Stimulated activated CD8-positive, alpha-beta memory T cell treated with anti-CD3 and anti-CD28 coated beads, Interleukin-15, amount 100 ng/mL, for 1 hour (primary cell): ENCODE measurements around the gene ARHGAP42.
"Not testable (repeated sequence)": the region's sequence is repeated elsewhere in the genome, so short reads cannot be mapped to it uniquely, and the experiment has no call there.

Experiments used
- DNase-seq: peaks from one replicate; pipeline ENCODE4 v3.0.0-alpha.2; 2020; ENCODE audit warnings: low read depth

Gene ARHGAP42

GRCh38 chr11:100870138-100870537 is 183.1 kb downstream of the ARHGAP42 start:
- DNase-seq, result no peak

- DNase-seq, result no peak
These were observed 186.1 kb downstream of the ARHGAP42 start for GRCh38 chr11:100872951-100873740.

- no peak for DNase-seq
These were observed 187.1 kb downstream of the ARHGAP42 start for GRCh38 chr11:100874203-100874602.

- no peak for DNase-seq
These were observed 188.4 kb downstream of the ARHGAP42 start for GRCh38 chr11:100875521-100875869.

- DNase-seq, result no peak
These were observed 189.9 kb downstream of the ARHGAP42 start for GRCh38 chr11:100876815-100877520.

- DNase-seq, result no peak
These were observed 191.4 kb downstream of the ARHGAP42 start for GRCh38 chr11:100878474-100878873.

- DNase-seq, result no peak
These were observed 195.9 kb downstream of the ARHGAP42 start for GRCh38 chr11:100882957-100883356.

- no peak for DNase-seq
These were observed 196.7 kb downstream of the ARHGAP42 start for GRCh38 chr11:100883830-100884229.

GRCh38 chr11:100887659-100888058 is 200.6 kb downstream of the ARHGAP42 start:
- DNase-seq, result no peak

- DNase-seq, result no peak
These were observed 201.7 kb downstream of the ARHGAP42 start for GRCh38 chr11:100888836-100889235.

GRCh38 chr11:100889758-100890157 is 202.7 kb downstream of the ARHGAP42 start:
- no peak for DNase-seq

- DNase-seq, result no peak
These were observed 203.7 kb downstream of the ARHGAP42 start for GRCh38 chr11:100890789-100891188.

GRCh38 chr11:100892886-100893285 is 205.8 kb downstream of the ARHGAP42 start:
- no peak for DNase-seq

- no peak for DNase-seq
These were observed 208.4 kb downstream of the ARHGAP42 start for GRCh38 chr11:100895449-100895848.

GRCh38 chr11:100895976-100896375 is 208.9 kb downstream of the ARHGAP42 start:
- not testable (repeated sequence) for DNase-seq

GRCh38 chr11:100901471-100901870 is 214.4 kb downstream of the ARHGAP42 start:
- not testable (repeated sequence) for DNase-seq

GRCh38 chr11:100902454-100903141 is 215.5 kb downstream of the ARHGAP42 start:
- no peak for DNase-seq

- DNase-seq, result no peak
These were observed 216.2 kb downstream of the ARHGAP42 start for GRCh38 chr11:100903284-100903683.

- no peak for DNase-seq
These were observed 218.6 kb downstream of the ARHGAP42 start for GRCh38 chr11:100905684-100906083.

GRCh38 chr11:100908746-100909145 is 221.7 kb downstream of the ARHGAP42 start:
- no peak for DNase-seq

- DNase-seq, result no peak
These were observed 223.7 kb downstream of the ARHGAP42 start for GRCh38 chr11:100910808-100911207.

- no peak for DNase-seq
These were observed 227.5 kb downstream of the ARHGAP42 start for GRCh38 chr11:100914415-100915110.
